Loucy (cell line): ENCODE data around the gene ZCCHC10.

ENCODE experiments used
- H2AFZ ChIP-seq: fragments of 200-600 bp; sonication (generic); 2 replicates; pipeline ENCODE4 v1.6.0; 2016; ENCODE audit warnings: antibody characterized with exemption, mild to moderate bottlenecking, low read length, moderate library complexity
- H3F3A ChIP-seq: fragments of 200-600 bp; 2 replicates; pipeline ENCODE4 v1.6.0; 2016; ENCODE audit warnings: antibody characterized with exemption, low read depth, mild to moderate bottlenecking
- H3K27me3 ChIP-seq: fragments of 200-600 bp; sonication (generic); 2 replicates; pipeline ENCODE4 v1.6.1; 2014; ENCODE audit warnings: low read length, mild to moderate bottlenecking; ENCODE audit not compliant: insufficient read depth, poor library complexity, severe bottlenecking
- H3K36me3 ChIP-seq: fragments of 200-600 bp; sonication (generic); 2 replicates; pipeline ENCODE4 v1.6.1; 2016; ENCODE audit warnings: low read length; ENCODE audit not compliant: insufficient read depth
- H3K4me1 ChIP-seq: fragments of 200-600 bp; sonication (generic); 2 replicates; pipeline ENCODE4 v1.5.1; 2014; ENCODE audit warnings: low read length, mild to moderate bottlenecking; ENCODE audit not compliant: insufficient read depth, poor library complexity, severe bottlenecking
- H3K4me2 ChIP-seq: fragments of 200-600 bp; sonication (generic); 2 replicates; pipeline ENCODE4 v1.6.0; 2014; ENCODE audit warnings: antibody characterized with exemption, low read length, low read depth, mild to moderate bottlenecking; ENCODE audit not compliant: poor library complexity, severe bottlenecking
- H3K4me3 ChIP-seq: fragments of 200-600 bp; sonication (generic); 2 replicates; pipeline ENCODE4 v1.5.1; 2014; ENCODE audit warnings: low read length, mild to moderate bottlenecking, mixed read lengths; ENCODE audit not compliant: poor library complexity, severe bottlenecking
- H3K79me2 ChIP-seq: fragments of 200-600 bp; sonication (generic); 2 replicates; pipeline ENCODE4 v1.6.1; 2014; ENCODE audit warnings: low read length; ENCODE audit not compliant: insufficient read depth
- H3K9ac ChIP-seq: fragments of 200-600 bp; sonication (generic); 2 replicates; pipeline ENCODE4 v1.6.0; 2014; ENCODE audit warnings: mild to moderate bottlenecking, low read depth, low read length, moderate library complexity; ENCODE audit not compliant: poor library complexity, severe bottlenecking
- H3K9me2 ChIP-seq: fragments of 200-600 bp; sonication (generic); replicated peaks from 2 replicates; pipeline ENCODE4 v1.6.1; 2016; ENCODE audit warnings: low read depth, low read length, mixed read lengths
- H3K9me3 ChIP-seq: fragments of 200-600 bp; sonication (generic); 2 replicates; pipeline ENCODE4 v1.6.1; 2014; ENCODE audit warnings: mild to moderate bottlenecking, antibody characterized with exemption, low read length, low read depth; ENCODE audit not compliant: insufficient read depth
- H4K20me1 ChIP-seq: fragments of 200-600 bp; sonication (generic); 2 replicates; pipeline ENCODE4 v1.6.0; 2014; ENCODE audit warnings: antibody characterized with exemption, low read length, mild to moderate bottlenecking; ENCODE audit not compliant: insufficient read depth, poor library complexity, severe bottlenecking
- CTCF ChIP-seq: fragments of 200-600 bp; sonication (generic); conservative IDR thresholded peaks from 2 replicates; pipeline ENCODE4 v1.5.1; 2014; ENCODE audit warnings: mild to moderate bottlenecking, antibody characterized with exemption, low read length
- EZH2phosphoT487 ChIP-seq: fragments of 200-600 bp; IDR thresholded peaks from 2 replicates; pipeline ENCODE4 v1.6.1; 2018; ENCODE audit warnings: antibody characterized with exemption, mild to moderate bottlenecking, moderate library complexity, borderline replicate concordance

The ZCCHC10 gene

GRCh38 chr5:133025804-133026663, at the start of gene ZCCHC10:
Gene ZCCHC10, minus strand, starts transcription at chr5:133026549. Its CDS starts 12 bp downstream, at chr5:133026537.
- TF ChIP-seq CTCF (no peak), EZH2phosphoT487 (no peak)
- H3K79me2 ChIP-seq, result peaks cover 32% of the 10 kb centered on the region
- no peaks in the 10 kb centered on the region for H3K36me3 ChIP-seq
- no peaks in the 10 kb centered on the region for H3F3A ChIP-seq
- H3K4me3 ChIP-seq, result peak within 1 kb of the TSS; percentile 92
- H3K9me3 ChIP-seq, result no peaks in the 10 kb centered on the region
- peaks cover 11% of the 10 kb centered on the region for H3K4me1 ChIP-seq
- H3K27me3 ChIP-seq, result no peaks in the 10 kb centered on the region
- peak within 1 kb of the TSS; percentile 82 for H3K9ac ChIP-seq
- H4K20me1 ChIP-seq, result no peaks in the 10 kb centered on the region
- no peaks in the 10 kb centered on the region for H3K9me2 ChIP-seq
- peak within 1 kb of the TSS; percentile 87 for H3K4me2 ChIP-seq
- peak within 1 kb of the TSS; percentile 96 for H2AFZ ChIP-seq

GRCh38 chr5:133075572-133076536, 49.5 kb upstream of the ZCCHC10 start:
- TF ChIP-seq EZH2phosphoT487 (no peak), CTCF (no peak)
- H3K79me2 ChIP-seq, result peaks cover 15% of the 10 kb centered on the region
- H3K4me1 ChIP-seq, result no peaks in the 10 kb centered on the region
- H3K4me3 ChIP-seq, result no peak overlapping the region
- H3K9me2 ChIP-seq, result no peaks in the 10 kb centered on the region
- peaks cover 50% of the 10 kb centered on the region; the same call in 1 of the 2 replicates for H3K36me3 ChIP-seq
- H3K9me3 ChIP-seq, result no peaks in the 10 kb centered on the region
- H2AFZ ChIP-seq, result no peak overlapping the region
- H4K20me1 ChIP-seq, result peaks cover 8% of the 10 kb centered on the region
- H3K27me3 ChIP-seq, result no peaks in the 10 kb centered on the region
- H3K4me2 ChIP-seq, result no peak overlapping the region
- H3K9ac ChIP-seq, result no peak overlapping the region
- H3F3A ChIP-seq, result no peaks in the 10 kb centered on the region

- H3K4me2 ChIP-seq, result no peak overlapping the region
- H3K9ac ChIP-seq, result no peak overlapping the region
- peaks cover 59% of the 10 kb centered on the region; the same call in 1 of the 2 replicates for H3K36me3 ChIP-seq
- H3K27me3 ChIP-seq, result no peaks in the 10 kb centered on the region
- H3K9me2 ChIP-seq, result no peaks in the 10 kb centered on the region
- H4K20me1 ChIP-seq, result no peaks in the 10 kb centered on the region
- H3K4me3 ChIP-seq, result no peak overlapping the region
- no peak overlapping the region for H2AFZ ChIP-seq
- no peaks in the 10 kb centered on the region for H3K4me1 ChIP-seq
- H3F3A ChIP-seq, result no peaks in the 10 kb centered on the region
- H3K79me2 ChIP-seq, result 0 out of 2 replicates have a peak, but pooled peaks cover 7% of the 10 kb centered on the region
- H3K9me3 ChIP-seq, result no peaks in the 10 kb centered on the region
- TF ChIP-seq CTCF, result no peak
- no peak for TF ChIP-seq EZH2phosphoT487
Measured at GRCh38 chr5:133072021-133072420, 45.7 kb upstream of the ZCCHC10 start.
